ENCODE measurements around the gene HPGD. TPM values are rescaled to one million over a fixed set of nuclear protein-coding genes. Genes with fewer than 3 reads are reported as not detected.

Gene HPGD
- total and polyA plus RNA-seq, 2 of the 4 experiments (the other 2 are of a cell fraction) = not detected

DNA sequence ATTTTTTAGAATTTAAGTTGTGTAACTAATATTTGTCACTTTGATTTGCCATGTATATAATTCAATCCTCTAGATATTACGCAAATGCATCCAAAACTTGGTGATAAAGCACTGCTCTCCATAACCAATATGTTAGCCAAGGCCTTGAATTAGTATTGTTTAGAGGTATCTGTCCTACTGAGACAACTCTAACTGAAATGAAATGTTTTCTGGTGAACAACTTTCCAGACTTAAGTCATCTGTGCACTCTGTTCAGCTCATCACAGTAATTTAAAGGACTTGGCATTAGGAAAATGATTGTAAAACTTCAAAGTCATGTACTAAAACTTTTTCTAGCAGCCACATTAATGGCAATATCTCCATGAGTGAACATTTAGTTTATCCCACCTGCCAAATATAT is 73.1 kb downstream of the HPGD start:
- no peaks in the 10 kb centered on the region for H3K9me1 ChIP-seq (ENCODE audit: insufficient read depth, low read length)
- H4K91ac ChIP-seq (ENCODE audit: insufficient read depth, low read depth, low read length) = no peak overlapping the region
- H3K36me3 ChIP-seq (ENCODE audit: control insufficient read depth, insufficient read depth, low read length) = no peaks in the 10 kb centered on the region
- intact Hi-C loops (cut with micrococcal nuclease) = no loop called here
- no peak overlapping the region for H4K5ac ChIP-seq (ENCODE audit: low read depth, low read length)
- no peak overlapping the region for H2BK5ac ChIP-seq (ENCODE audit: low read depth, low read length, poor library complexity, severe bottlenecking)
- no peak overlapping the region for H3K4ac ChIP-seq (ENCODE audit: low read depth, low read length)
- no CpG with 5 or more reads among the region's 1 CpG for WGBS, 2 experiments (ENCODE audit: extremely low coverage in 2 of 2, insufficient read length in 1 of 2)
- no peaks in the 10 kb centered on the region for H4K20me1 ChIP-seq (ENCODE audit: insufficient read depth, low read length)
- H3K4me2 ChIP-seq (ENCODE audit: low read depth, low read length) = no peak overlapping the region
- ChIA-PET CTCF (no interaction called here), POLR2A (ENCODE audit: unreplicated experiment) (no interaction called here)
- no peak overlapping the region for H3K23ac ChIP-seq (ENCODE audit: low read depth, low read length)
- no peak overlapping the region for H3K27ac ChIP-seq (ENCODE audit: insufficient read depth, low read length)
- DNase-seq = no peak
- no peak overlapping the region for H3K14ac ChIP-seq (replicated peaks; ENCODE audit: low read depth, low read length)
- no peak overlapping the region for H2AK5ac ChIP-seq (ENCODE audit: low read depth, low read length)
- H3K56ac ChIP-seq (ENCODE audit: extremely low read depth, insufficient read depth, low read length) = no peak overlapping the region
- BruUV-seq (replicated peaks) = no TSS peak
- TF ChIP-seq POLR2A (IDR thresholded peaks at IDR 0.05; ENCODE audit: low read depth, low read length) (no peak), SMC3 (IDR thresholded peaks at IDR 0.05; ENCODE audit: low read depth, low read length) (no peak), BHLHE40 (IDR thresholded peaks at IDR 0.05; ENCODE audit: low read depth, low read length) (no peak), MAFK (IDR thresholded peaks at IDR 0.05; ENCODE audit: low read depth, low read length) (no peak), MAZ (IDR thresholded peaks at IDR 0.05; ENCODE audit: borderline replicate concordance, low read depth, low read length) (no peak)
- no peak for ATAC-seq (ENCODE audit: low read depth)
- no peak overlapping the region for H3K4me3 ChIP-seq (ENCODE audit: insufficient read depth, low read depth, low read length)
- dilution Hi-C loops (cut with HindIII; ENCODE audit: low sequenced_read_pairs, unreplicated experiment) = no loop called here
- no peaks in the 10 kb centered on the region for H3K79me1 ChIP-seq (ENCODE audit: low read depth in 1 of 2, low read length in 2 of 2)
- H2BK15ac ChIP-seq (ENCODE audit: low read depth, low read length) = no peak overlapping the region
- no peak overlapping the region for H2AFZ ChIP-seq (replicated peaks; ENCODE audit: low read length, poor library complexity)
- H3K9ac ChIP-seq (ENCODE audit: low read depth, low read length) = no peak overlapping the region
- H3K27me3 ChIP-seq (ENCODE audit: control insufficient read depth, insufficient read depth, low read length) = no peaks in the 10 kb centered on the region
- H3K18ac ChIP-seq (ENCODE audit: low read depth, low read length) = no peak overlapping the region
- no peaks in the 10 kb centered on the region for H3K4me1 ChIP-seq (ENCODE audit: control insufficient read depth, insufficient read depth, low read length)
- in situ Hi-C loops (cut with MboI; ENCODE audit: low sequenced_read_pairs) = no loop called here
- no peaks in the 10 kb centered on the region for H3K9me3 ChIP-seq (ENCODE audit: control insufficient read depth, insufficient read depth, low read length)
- no peak overlapping the region for H2BK20ac ChIP-seq (ENCODE audit: low read depth, low read length)
- H4K8ac ChIP-seq (ENCODE audit: low read depth in 2 of 2, low read length in 2 of 2) = no peak overlapping the region
- no peak overlapping the region for H2AK9ac ChIP-seq (replicated peaks; ENCODE audit: low read depth, low read length, poor library complexity)
- H2BK120ac ChIP-seq (ENCODE audit: low read depth, low read length) = no peak overlapping the region
